ENCODE data around the gene TBC1D14.
A peak's percentile ranks its signal among the peaks of the same experiment; 100 is the strongest.

Gene TBC1D14

DNA sequence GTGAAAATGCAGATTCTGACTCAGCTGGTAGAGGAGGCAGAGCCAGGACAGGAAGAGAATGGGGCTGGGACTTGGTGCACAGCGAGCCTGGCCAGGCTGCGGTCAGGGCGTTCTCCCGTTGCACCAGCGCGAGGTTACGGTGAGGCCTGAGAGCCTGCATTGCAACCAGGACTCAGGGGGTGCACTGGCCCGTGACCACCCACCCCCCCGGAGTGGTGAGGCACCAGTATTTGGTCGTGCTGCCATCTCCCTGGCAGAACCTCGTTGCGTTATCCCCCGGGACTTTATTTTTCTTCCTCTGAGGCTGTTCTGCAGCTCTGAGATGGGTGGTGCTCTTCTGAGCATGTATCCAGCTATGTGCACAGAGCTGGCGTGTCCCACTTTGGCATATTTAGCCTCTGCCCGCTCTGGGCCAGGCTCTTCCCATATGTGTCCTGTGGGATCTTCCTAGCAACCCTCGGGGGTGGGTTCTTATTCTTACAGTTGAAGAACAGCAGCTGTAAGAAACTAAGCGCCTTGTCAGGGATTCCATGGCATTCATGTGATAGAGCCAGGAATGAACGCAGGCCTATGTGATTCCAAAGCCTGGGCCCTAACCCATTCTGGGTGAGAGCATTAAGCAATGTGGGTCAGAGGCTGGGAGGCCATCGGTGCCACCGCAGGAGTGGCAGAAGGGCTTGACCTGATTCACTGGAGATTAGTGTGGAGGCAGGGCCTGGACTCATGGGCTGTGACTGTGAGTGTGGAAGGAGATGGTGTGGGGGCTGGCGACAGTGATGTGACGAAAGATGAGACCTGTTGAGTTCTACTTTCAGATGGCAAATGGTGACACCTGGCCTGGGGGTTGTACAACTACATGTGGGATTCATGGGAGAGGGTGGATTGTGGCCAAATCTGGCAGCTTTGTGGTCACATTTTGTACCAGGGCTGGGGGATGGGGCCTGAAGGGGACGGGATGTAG, 136.6 kb downstream of the TBC1D14 start:
- no peak for DNase-seq

GRCh38 chr4:7046971-7047370, 137.3 kb downstream of the TBC1D14 start:
- DNase-seq, result no peak

DNA sequence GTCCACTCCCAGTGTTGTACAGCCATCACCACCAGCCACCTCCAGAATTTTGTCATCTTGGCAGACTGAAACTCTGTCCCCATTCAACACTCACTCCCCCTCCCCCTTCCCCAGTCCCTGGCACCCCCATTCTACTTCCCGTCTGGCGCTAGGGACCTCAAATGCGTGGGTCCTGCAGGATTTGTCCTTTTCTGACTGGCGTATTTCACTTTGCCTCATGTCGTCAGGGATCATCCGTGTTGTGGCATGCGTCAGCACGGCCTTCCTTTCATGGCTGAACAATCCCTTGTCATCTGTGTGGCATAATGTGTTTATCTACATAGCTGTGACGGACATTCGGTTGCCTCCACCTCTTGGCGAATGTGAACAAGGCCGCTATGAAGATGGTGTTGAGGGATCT, 139.0 kb downstream of the TBC1D14 start:
- DNase-seq, result no peak

- DNase-seq, result no peak
Measured at GRCh38 chr4:7049295-7049694, 139.7 kb downstream of the TBC1D14 start.

DNA sequence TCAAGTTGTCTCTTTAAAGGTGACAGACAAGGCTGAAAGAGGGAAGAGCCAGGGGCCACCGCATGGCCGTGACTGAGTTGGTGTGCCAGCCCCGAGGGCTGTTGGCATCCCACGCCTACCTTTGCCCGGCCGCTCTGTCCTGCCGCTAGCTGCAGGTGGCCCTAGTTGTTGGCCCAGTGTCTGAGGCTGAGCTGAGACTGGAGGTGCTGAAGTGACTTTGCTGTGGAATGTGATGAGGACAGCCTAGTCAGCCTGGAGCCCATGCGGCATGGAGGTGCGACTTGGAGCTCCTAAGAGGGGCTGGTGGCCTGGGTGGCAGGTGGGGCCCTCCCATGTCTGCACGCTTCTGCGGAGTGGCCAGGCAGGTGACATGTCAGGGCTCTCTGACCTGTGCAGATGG, 140.1 kb downstream of the TBC1D14 start:
- DNase-seq, result no peak

- DNase-seq, result no peak
Measured at GRCh38 chr4:7050481-7051143, 141.0 kb downstream of the TBC1D14 start.

- DNase-seq, result no peak
Measured at GRCh38 chr4:7051144-7051495, 141.5 kb downstream of the TBC1D14 start.

GRCh38 chr4:7051905-7052304, 142.3 kb downstream of the TBC1D14 start:
- DNase-seq, result no peak

- DNase-seq, result no peak
Measured at GRCh38 chr4:7052313-7052712, 142.7 kb downstream of the TBC1D14 start.

GRCh38 chr4:7052923-7053715, 143.5 kb downstream of the TBC1D14 start:
- peak in 1 of 2 donors; percentile 53 for DNase-seq

GRCh38 chr4:7054106-7054880, 144.7 kb downstream of the TBC1D14 start:
- no peak for DNase-seq

DNA sequence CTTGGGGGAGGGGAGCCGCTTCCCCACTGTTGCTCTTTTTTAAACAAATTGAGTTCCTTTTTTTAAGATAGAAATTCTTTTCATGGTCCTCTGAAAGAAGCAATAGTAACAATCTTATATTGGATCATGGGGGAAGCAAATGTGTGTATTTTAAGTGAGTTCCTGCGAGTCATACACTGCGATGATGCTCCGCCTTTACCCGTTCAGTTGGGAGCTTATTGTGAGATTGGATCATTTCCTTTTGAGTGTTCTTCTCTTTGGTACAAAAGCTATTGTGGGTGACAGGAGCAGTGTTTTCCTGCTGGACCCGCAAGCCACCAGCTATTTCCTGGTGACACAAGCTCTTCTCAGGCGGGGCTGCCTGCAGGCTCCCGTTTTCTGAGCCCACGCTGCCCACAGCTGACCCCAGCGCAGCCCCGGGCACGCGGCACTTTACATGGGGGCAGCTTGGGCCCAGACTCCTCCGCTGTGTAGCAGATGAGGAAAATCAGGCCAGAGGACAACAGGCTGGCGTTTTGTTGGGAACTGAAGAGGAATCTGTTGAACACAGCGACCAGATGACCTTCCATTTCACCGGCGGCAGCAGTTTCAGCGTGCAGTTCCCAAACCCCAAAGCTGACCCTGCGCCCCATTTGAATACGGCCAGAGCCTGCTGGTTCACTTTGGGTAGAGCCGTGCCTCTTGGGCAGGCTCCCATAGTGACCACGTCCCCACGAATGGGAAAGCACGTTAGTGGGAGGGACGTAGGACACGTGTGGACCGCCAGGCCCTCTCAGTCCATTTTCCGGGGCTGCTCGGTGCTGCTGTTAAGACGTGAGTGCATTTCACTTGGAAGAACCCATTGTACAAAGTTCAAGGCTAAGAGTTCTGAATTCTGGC, 145.7 kb downstream of the TBC1D14 start:
- DNase-seq, result no peak

GRCh38 chr4:7055990-7056325, 146.3 kb downstream of the TBC1D14 start:
- DNase-seq, result no peak

GRCh38 chr4:7058792-7059191, 149.2 kb downstream of the TBC1D14 start:
- no peak for DNase-seq

GRCh38 chr4:7059662-7060061, 150.0 kb downstream of the TBC1D14 start:
- no peak for DNase-seq

- no peak for DNase-seq
Measured at GRCh38 chr4:7060346-7061150, 150.9 kb downstream of the TBC1D14 start.

DNA sequence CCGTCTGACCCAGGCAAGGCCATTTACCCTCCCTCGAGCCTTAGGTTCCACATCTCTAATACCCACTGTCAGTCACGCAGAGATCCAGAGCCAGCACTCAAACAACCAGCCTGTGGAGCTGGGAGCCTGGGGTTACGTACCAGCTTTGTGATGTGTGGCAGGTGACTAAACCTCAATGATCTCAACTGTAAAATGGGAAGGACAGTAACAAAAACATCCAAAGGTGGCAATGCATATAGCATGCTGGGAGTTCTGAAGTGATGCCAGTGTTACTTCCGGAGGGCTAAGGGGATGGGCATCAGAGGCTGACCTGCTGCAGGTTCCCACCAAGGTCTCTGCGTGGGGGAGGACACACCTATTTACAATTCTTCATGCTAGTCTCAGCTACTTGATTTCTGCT, 152.2 kb downstream of the TBC1D14 start:
- DNase-seq, result no peak

GRCh38 chr4:7062816-7063215, 153.2 kb downstream of the TBC1D14 start:
- no peak for DNase-seq

GRCh38 chr4:7063362-7063761, 153.7 kb downstream of the TBC1D14 start:
- DNase-seq, result no peak

DNA sequence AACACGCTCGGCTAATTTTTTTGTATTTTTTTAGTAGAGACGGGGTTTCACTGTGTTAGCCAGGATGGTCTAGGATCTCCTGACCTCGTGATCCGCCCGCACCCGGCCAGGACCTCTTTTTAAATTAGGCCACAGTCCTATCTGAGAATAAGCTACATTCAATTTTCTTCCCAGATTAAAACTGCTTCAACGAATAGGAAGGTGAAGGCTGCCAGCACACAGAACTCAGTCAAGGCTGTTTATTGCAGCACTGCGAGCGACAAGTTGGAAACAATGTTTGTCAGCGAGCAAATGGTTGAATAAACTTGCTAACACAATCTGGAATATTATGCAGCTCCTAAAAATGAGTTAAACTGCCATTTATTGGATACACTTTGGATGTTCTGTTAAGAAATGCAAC, 156.4 kb downstream of the TBC1D14 start:
- DNase-seq, result no peak

DNA sequence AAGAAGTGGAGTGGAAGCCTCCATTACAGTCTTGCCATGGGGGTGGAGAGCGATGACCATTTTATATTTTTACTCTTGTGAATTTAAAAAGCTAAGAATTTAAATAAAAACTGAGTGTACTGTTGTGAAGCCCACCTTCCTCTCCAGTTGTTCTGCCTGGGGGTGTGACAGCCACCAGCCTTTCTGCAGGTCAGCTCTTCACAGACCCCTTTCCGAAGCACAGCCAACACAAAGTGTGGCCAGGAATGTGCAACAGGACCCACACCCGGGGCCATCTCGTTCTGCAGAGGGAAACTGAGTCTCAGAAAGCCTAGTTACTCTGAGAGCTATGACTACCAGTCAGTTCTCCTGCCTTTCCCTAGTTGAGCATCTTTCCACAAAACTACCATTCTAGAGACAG, 156.9 kb downstream of the TBC1D14 start:
- DNase-seq, result no peak

All from CD4-positive, alpha-beta T cell treated with Interleukin-1 beta for 1 hour (primary cell).